CD4-positive, alpha-beta T cell (primary cell): Measurements from ENCODE around the gene AP2S1. TPM values are rescaled to one million over a fixed set of nuclear protein-coding genes. Genes with fewer than 3 reads are reported as not detected.

ENCODE experiments used
- ATAC-seq: fragments of 200-7000 bp; cut with Tn5 transposase; one replicate; pipeline ENCODE4 v1.10.0; 2022; ENCODE audit warnings: mild to moderate bottlenecking; ENCODE audit not compliant: poor library complexity
- CTCF ChIA-PET: fragments of 350-600 bp; sonication (Branson Sonifier 250); formaldehyde crosslinking; loops from one replicate; lab custom pipeline; 2021; ENCODE audit warnings: antibody characterized with exemption, inconsistent platforms; lab: Charles Lee
- POLR2A ChIA-PET: fragments of 350-600 bp; sonication (Branson Sonifier 250); formaldehyde crosslinking; loops from one replicate; lab custom pipeline; 2021; ENCODE audit warnings: antibody characterized with exemption, inconsistent platforms; lab: Charles Lee
- DNase-seq, 14 experiments: peaks; one replicate each; pipeline ENCODE4 v3.0.0-alpha.2; 2013 to 2020; ENCODE audit warnings: mixed read lengths in 2 of 14
- H3K27ac ChIP-seq, 2 donors: one replicate each; pipeline versions ENCODE4 v1.5.1 to v1.7.0; 2013; ENCODE audit warnings: low read length in 2 of 2, low read depth in 1 of 2, mild to moderate bottlenecking in 1 of 2
- H3K27me3 ChIP-seq, 2 experiments: 1 replicate in 1 of 2; 2 replicates in 1 of 2; pipeline versions ENCODE4 v1.6.1 to v1.7.0; 2013; ENCODE audit warnings: low read length in 2 of 2, control low read depth in 1 of 2, mild to moderate bottlenecking in 1 of 2, moderate library complexity in 1 of 2; ENCODE audit not compliant: insufficient read depth in 2 of 2, control insufficient read depth in 1 of 2
- H3K36me3 ChIP-seq: one replicate; pipeline ENCODE4 v1.6.1; 2013; ENCODE audit warnings: low read length, control low read depth; ENCODE audit not compliant: insufficient read depth
- H3K4me1 ChIP-seq: one replicate; pipeline ENCODE4 v1.6.1; 2013; ENCODE audit warnings: low read length, control low read depth; ENCODE audit not compliant: insufficient read depth
- H3K4me3 ChIP-seq: one replicate; pipeline ENCODE4 v1.5.1; 2013; ENCODE audit warnings: mild to moderate bottlenecking, low read length, moderate library complexity
- H3K9me3 ChIP-seq, 2 experiments: 1 replicate in 1 of 2; 2 replicates in 1 of 2; pipeline versions ENCODE4 v1.6.1 to v1.7.0; 2013; ENCODE audit warnings: low read length in 2 of 2, mild to moderate bottlenecking in 2 of 2, control low read depth in 1 of 2, moderate library complexity in 1 of 2; ENCODE audit not compliant: control insufficient read depth in 1 of 2, insufficient read depth in 1 of 2
- H3K27ac Mint-ChIP-seq: one replicate; pipeline ENCODE4 v1.8.0; 2020; ENCODE audit warnings: mixed read lengths
- H3K27me3 Mint-ChIP-seq: one replicate; pipeline ENCODE4 v1.8.0; 2021; ENCODE audit warnings: mixed read lengths
- H3K36me3 Mint-ChIP-seq: one replicate; pipeline ENCODE4 v1.8.0; 2021; ENCODE audit warnings: low read depth, mixed read lengths
- H3K4me1 Mint-ChIP-seq: one replicate; pipeline ENCODE4 v1.8.0; 2021; ENCODE audit warnings: low read depth, mixed read lengths
- H3K4me3 Mint-ChIP-seq: one replicate; pipeline ENCODE4 v1.8.0; 2020; ENCODE audit warnings: mild to moderate bottlenecking, mixed read lengths
- H3K9me3 Mint-ChIP-seq: one replicate; pipeline ENCODE4 v1.8.0; 2020; ENCODE audit warnings: mixed read lengths
- intact Hi-C, 2 experiments: fragments of 100-400 bp; cut with DNase I in 1 of 2; cut with micrococcal nuclease in 1 of 2; formaldehyde crosslinking; loops; one replicate each; pipeline versions ENCODE4 v1.15.1 to v1.9.0; 2023 to 2025; cut with DNase I, micrococcal nuclease
- total RNA-seq, 174 experiments: library from RNA in 2 of 174; stranded (reverse) in 2 of 174; gene quantifications; one replicate each; pipeline ENCODE4 v1.2.3 and lab custom pipeline; 2021 to 2026
- TF ChIP-seq, protein P1 (sequence below): fragments of 200-600 bp; IDR thresholded peaks from one replicate; pipeline ENCODE4 v1.8.0; 2022; ENCODE audit warnings: antibody characterized with exemption, mild to moderate bottlenecking

The AP2S1 gene
- total RNA-seq, 2 experiments from 2014 or later: 24.5 to 26.9 TPM

DNA sequence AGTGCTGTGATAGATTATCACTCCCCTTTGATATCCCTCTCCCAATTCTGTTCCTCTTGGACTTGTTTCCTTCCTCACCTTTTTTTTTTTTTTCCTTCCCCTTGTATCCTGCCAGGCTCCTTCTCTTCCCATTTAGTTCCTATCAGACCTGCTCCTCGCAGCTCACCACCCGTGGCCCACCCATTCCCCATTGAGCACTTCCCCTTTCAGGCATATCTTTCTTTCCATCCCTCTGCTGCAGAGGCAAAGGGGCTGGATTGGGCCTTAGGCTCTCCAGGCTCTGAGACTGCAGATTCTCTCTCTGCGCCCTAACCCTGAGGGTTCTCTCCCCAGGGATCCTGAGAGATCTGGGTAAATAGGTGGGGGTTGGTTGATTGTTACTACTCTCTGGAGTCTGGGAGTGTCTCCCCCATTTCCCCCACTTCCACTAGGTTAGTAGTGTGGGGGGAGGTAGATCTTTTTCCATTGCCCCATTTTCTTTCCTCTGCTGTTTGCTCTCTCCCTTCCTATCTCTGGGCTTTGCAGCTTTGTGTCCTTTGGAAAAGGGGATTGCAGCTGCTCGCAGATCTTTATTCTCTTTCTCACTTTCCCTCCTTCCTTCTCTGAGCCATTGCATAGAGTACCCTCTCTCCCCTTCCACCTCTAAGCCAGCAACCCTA, 12.5 kb upstream of the AP2S1 start:
- Histone ChIP-seq H3K9me3 (no peaks in the 10 kb centered on the region), H3K27ac (peak overlapping the region in 1 of 2 donors; percentile 17), H3K4me3 (peak overlapping the region; percentile 62), H3K4me1 (peaks cover 41% of the 10 kb centered on the region), H3K27me3 (no peaks in the 10 kb centered on the region), H3K36me3 (no peaks in the 10 kb centered on the region)
- CTCF ChIA-PET: interaction anchor here (0.6 kb wide), 1 partner anchor 112 kb away, joined by 3 read pairs; no protein-coding TSS in a partner anchor
- H3K36me3 Mint-ChIP-seq: peaks cover 3% of the 10 kb centered on the region
- POLR2A ChIA-PET: interaction anchor here (0.6 kb wide), 1 partner anchor 37 kb away, joined by 3 read pairs; no protein-coding TSS in a partner anchor
- no peaks in the 10 kb centered on the region for H3K27me3 Mint-ChIP-seq
- H3K27ac Mint-ChIP-seq: no peak overlapping the region
- H3K9me3 Mint-ChIP-seq: no peaks in the 10 kb centered on the region
- no peak overlapping the region for H3K4me3 Mint-ChIP-seq
- DNase-seq: peak in 1 of 14 experiments; percentile 2
- H3K4me1 Mint-ChIP-seq: peaks cover 8% of the 10 kb centered on the region
- ATAC-seq: no peak
- intact Hi-C loops: loop anchor here (5.0 to 10.0 kb wide), 3 partner anchors 52 to 394 kb away; partner anchors contain the start of gene CCDC9 (in 1 of the 2)
- TF ChIP-seq, protein P1, sequence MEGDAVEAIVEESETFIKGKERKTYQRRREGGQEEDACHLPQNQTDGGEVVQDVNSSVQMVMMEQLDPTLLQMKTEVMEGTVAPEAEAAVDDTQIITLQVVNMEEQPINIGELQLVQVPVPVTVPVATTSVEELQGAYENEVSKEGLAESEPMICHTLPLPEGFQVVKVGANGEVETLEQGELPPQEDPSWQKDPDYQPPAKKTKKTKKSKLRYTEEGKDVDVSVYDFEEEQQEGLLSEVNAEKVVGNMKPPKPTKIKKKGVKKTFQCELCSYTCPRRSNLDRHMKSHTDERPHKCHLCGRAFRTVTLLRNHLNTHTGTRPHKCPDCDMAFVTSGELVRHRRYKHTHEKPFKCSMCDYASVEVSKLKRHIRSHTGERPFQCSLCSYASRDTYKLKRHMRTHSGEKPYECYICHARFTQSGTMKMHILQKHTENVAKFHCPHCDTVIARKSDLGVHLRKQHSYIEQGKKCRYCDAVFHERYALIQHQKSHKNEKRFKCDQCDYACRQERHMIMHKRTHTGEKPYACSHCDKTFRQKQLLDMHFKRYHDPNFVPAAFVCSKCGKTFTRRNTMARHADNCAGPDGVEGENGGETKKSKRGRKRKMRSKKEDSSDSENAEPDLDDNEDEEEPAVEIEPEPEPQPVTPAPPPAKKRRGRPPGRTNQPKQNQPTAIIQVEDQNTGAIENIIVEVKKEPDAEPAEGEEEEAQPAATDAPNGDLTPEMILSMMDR: no peak

DNA sequence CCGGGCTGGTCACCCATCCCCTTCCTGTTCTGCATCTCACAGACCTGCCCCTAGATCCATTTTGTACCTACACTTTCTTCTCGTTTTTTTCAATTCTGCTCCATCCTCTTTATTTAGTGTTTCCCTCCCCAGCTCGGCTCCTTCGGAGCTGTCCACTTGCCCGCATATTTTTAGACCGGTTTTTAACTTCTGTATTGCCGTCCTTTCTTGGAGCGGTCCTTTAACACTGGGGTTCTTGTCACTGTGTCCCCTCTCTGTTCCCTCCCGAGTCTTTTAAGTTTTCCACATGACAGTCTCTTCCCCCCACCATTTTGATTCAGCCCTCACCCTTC, 11.8 kb upstream of the AP2S1 start:
- H3K27ac Mint-ChIP-seq: no peak overlapping the region
- intact Hi-C loops: loop anchor here (5.0 to 10.0 kb wide), 3 partner anchors 52 to 395 kb away; partner anchors contain the start of gene CCDC9 (in 1 of the 2)
- no peaks in the 10 kb centered on the region for H3K9me3 Mint-ChIP-seq
- DNase-seq (peak in 1 of 14 experiments; percentile 25), ATAC-seq (no peak)
- no peaks in the 10 kb centered on the region for H3K27me3 ChIP-seq
- H3K4me1 ChIP-seq: peaks cover 41% of the 10 kb centered on the region
- TF ChIP-seq, protein P1: no peak
- H3K27me3 Mint-ChIP-seq: no peaks in the 10 kb centered on the region
- H3K4me1 Mint-ChIP-seq: peaks cover 6% of the 10 kb centered on the region
- peaks cover 3% of the 10 kb centered on the region for H3K36me3 Mint-ChIP-seq
- ChIA-PET POLR2A (interaction anchor here (0.5 to 1.6 kb wide), 3 partner anchors 16 to 185 kb away, joined by 3 to 7 read pairs (median 5); no protein-coding TSS in a partner anchor), CTCF (interaction anchor here (0.6 kb wide), 1 partner anchor 43 kb away, joined by 3 read pairs; no protein-coding TSS in a partner anchor)
- H3K9me3 ChIP-seq: no peaks in the 10 kb centered on the region
- no peak overlapping the region for H3K27ac ChIP-seq
- peak overlapping the region; percentile 62 for H3K4me3 ChIP-seq
- no peaks in the 10 kb centered on the region for H3K36me3 ChIP-seq
- H3K4me3 Mint-ChIP-seq: no peak overlapping the region

DNA sequence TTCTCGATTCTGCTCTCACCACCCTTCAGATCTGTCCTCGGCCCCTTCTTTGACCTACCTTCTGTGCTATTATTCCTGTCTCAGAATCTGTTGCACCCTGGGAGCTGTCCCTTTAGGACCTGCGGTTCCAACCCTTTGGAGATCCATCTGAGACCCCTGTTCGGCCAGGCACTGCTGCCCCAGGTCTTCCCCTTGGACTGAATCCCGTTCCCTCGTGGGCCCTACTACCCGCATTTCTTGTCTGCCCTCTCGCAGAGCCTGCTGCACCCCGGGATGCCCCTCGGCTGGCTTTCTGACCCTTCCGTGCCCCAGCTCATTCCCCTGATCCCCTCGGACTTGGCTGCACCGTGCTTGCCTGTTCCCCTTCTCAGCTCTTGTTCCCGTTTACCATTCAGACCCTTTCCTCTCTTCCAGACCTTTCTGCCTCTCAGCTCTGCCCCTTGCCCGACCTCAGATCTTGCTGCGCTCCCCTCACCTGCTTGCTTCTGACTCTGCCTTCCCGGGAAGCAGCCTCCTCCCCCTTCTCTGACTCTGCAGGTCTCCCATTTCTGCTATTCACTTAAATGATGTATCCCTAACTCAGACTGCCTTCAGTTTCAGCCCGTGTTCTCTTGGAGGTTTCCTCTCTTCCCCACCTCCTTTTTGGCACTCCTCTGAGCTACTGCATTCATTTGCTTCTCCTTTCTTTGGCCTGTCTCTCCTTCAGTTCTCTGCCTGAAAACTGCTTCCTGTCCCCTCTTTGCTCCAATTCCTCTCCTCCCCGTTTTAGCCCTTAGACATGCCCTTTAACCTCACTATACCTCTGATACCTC, 11.3 kb upstream of the AP2S1 start:
- Histone ChIP-seq H3K4me1 (peaks cover 41% of the 10 kb centered on the region), H3K36me3 (no peaks in the 10 kb centered on the region), H3K27me3 (no peaks in the 10 kb centered on the region), H3K4me3 (peak overlapping the region; percentile 62), H3K9me3 (no peaks in the 10 kb centered on the region), H3K27ac (no peak overlapping the region)
- TF ChIP-seq, protein P1: no peak
- ChIA-PET POLR2A (interaction anchor here (0.5 to 2.4 kb wide), 6 partner anchors 15 to 251 kb away, joined by 3 to 7 read pairs (median 4); partner anchors contain the start of gene ZC3H4), CTCF (interaction anchor here (0.6 kb wide), 1 partner anchor 42 kb away, joined by 3 read pairs; no protein-coding TSS in a partner anchor)
- Mint-ChIP-seq H3K4me1 (peaks cover 6% of the 10 kb centered on the region), H3K9me3 (no peaks in the 10 kb centered on the region), H3K27me3 (no peaks in the 10 kb centered on the region), H3K27ac (no peak overlapping the region), H3K36me3 (peaks cover 3% of the 10 kb centered on the region), H3K4me3 (no peak overlapping the region)
- intact Hi-C loops: loop anchor here (5.0 to 10.0 kb wide), 3 partner anchors 53 to 395 kb away; partner anchors contain the start of gene CCDC9 (in 1 of the 2)
- peak in 4 of 14 experiments; percentile 11 to 33 (median 22) for DNase-seq
- no peak for ATAC-seq
